Upper lobe of right lung (tissue), 1 donor: ENCODE results near the gene ADCY2. TPM values are rescaled to one million over a fixed set of nuclear protein-coding genes. Genes with fewer than 3 reads are reported as not detected.
"Not testable (repeated sequence)": the region's sequence is repeated elsewhere in the genome, so short reads cannot be mapped to it uniquely, and the experiment has no call there.

Experiments
- ATAC-seq: fragments of 200-7000 bp; cut with Tn5 transposase; one replicate; pipeline ENCODE4 v1.9.1; 2020; ENCODE audit warnings: mild to moderate bottlenecking, moderate library complexity
- DNase-seq: peaks from one replicate; pipeline ENCODE4 v3.0.0-alpha.2; 2020
- H3K27ac ChIP-seq: fragments of 200-600 bp; one replicate; pipeline ENCODE4 v1.8.0; 2022
- H3K27me3 ChIP-seq: fragments of 200-600 bp; one replicate; pipeline ENCODE4 v1.8.0; 2022; ENCODE audit warnings: mild to moderate bottlenecking
- H3K36me3 ChIP-seq: fragments of 200-600 bp; one replicate; pipeline ENCODE4 v1.8.0; 2022
- H3K4me1 ChIP-seq: fragments of 200-600 bp; one replicate; pipeline ENCODE4 v1.8.0; 2022
- H3K4me3 ChIP-seq: fragments of 200-600 bp; one replicate; pipeline ENCODE4 v1.8.0; 2022; ENCODE audit warnings: mild to moderate bottlenecking
- H3K9me3 ChIP-seq: fragments of 200-600 bp; one replicate; pipeline ENCODE4 v1.8.0; 2022
- intact Hi-C: fragments of 100-400 bp; cut with DNase I; formaldehyde crosslinking; loops from one replicate; pipeline ENCODE4 v1.11.0; 2022
- total RNA-seq: library from RNA; stranded (reverse); fragmentation: NEBNext Ultra II Directional; extraction: Animal tissue kit (Norgen Biotek cat#: 25700); gene quantifications from one replicate; pipeline ENCODE4 v1.2.1, GENCODE V29; 2021
- TF ChIP-seq, protein P1 (sequence below): fragments of 200-600 bp; IDR thresholded peaks from one replicate; pipeline ENCODE4 v1.8.0; 2022; ENCODE audit warnings: antibody characterized with exemption
- donor health status: DM: no; HTN: yes; CAD: no; lungs with severe emphysema.

Gene ADCY2
- total RNA-seq, 1 donor from 2014 or later, result 0.17 TPM

- Histone ChIP-seq H3K27ac (no peak overlapping the region), H3K4me1 (no peaks in the 10 kb centered on the region), H3K27me3 (no peaks in the 10 kb centered on the region), H3K36me3 (no peaks in the 10 kb centered on the region), H3K9me3 (no peaks in the 10 kb centered on the region), H3K4me3 (no peak overlapping the region)
- DNase-seq (no peak), ATAC-seq (no peak)
- TF ChIP-seq, protein P1, sequence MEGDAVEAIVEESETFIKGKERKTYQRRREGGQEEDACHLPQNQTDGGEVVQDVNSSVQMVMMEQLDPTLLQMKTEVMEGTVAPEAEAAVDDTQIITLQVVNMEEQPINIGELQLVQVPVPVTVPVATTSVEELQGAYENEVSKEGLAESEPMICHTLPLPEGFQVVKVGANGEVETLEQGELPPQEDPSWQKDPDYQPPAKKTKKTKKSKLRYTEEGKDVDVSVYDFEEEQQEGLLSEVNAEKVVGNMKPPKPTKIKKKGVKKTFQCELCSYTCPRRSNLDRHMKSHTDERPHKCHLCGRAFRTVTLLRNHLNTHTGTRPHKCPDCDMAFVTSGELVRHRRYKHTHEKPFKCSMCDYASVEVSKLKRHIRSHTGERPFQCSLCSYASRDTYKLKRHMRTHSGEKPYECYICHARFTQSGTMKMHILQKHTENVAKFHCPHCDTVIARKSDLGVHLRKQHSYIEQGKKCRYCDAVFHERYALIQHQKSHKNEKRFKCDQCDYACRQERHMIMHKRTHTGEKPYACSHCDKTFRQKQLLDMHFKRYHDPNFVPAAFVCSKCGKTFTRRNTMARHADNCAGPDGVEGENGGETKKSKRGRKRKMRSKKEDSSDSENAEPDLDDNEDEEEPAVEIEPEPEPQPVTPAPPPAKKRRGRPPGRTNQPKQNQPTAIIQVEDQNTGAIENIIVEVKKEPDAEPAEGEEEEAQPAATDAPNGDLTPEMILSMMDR, result no peak
- intact Hi-C loops, result no loop called here
Measured at GRCh38 chr5:7419846-7420245, 23.9 kb downstream of the ADCY2 start.

GRCh38 chr5:7420510-7421280, 24.8 kb downstream of the ADCY2 start:
- no peak overlapping the region for H3K4me3 ChIP-seq
- no peak for ATAC-seq

GRCh38 chr5:7422316-7423106, 26.6 kb downstream of the ADCY2 start:
- Histone ChIP-seq H3K36me3 (no peaks in the 10 kb centered on the region), H3K27me3 (no peaks in the 10 kb centered on the region), H3K4me3 (no peak overlapping the region), H3K27ac (no peak overlapping the region), H3K4me1 (no peaks in the 10 kb centered on the region), H3K9me3 (no peaks in the 10 kb centered on the region)
- no peak for ATAC-seq
- no peak for DNase-seq
- intact Hi-C loops, result no loop called here
- TF ChIP-seq, protein P1, result no peak

More at GRCh38 chr5:7420510-7421280, 24.8 kb downstream of the ADCY2 start:
- Histone ChIP-seq H3K9me3 (no peaks in the 10 kb centered on the region), H3K27me3 (no peaks in the 10 kb centered on the region), H3K36me3 (no peaks in the 10 kb centered on the region), H3K4me1 (no peaks in the 10 kb centered on the region), H3K27ac (no peak overlapping the region)
- DNase-seq, result no peak
- intact Hi-C loops, result no loop called here
- TF ChIP-seq, protein P1, result no peak

DNA sequence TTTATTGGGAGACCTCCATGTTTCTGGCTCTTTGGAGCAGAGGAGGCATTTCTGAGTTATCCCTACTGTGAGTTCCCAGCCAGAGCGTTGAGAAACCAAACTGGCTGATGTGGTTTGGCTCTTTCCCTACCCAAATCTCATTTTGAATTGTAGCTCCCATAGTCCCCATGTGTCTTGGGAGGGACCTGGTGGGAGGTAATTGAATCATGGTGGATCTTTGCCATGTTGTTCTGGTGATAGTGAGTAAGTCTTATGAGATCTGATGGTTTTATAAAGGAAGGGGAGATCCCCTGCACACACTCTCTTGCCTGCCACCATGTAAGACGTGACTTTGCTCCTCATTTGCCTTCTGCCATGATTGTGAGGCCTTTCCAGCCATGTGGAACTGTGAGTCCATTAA, 27.3 kb downstream of the ADCY2 start:
- H3K27me3 ChIP-seq, H3K27ac ChIP-seq, H3K9me3 ChIP-seq, ATAC-seq, intact Hi-C loops, DNase-seq, H3K4me1 ChIP-seq, H3K36me3 ChIP-seq, H3K4me3 ChIP-seq: not testable (repeated sequence)

DNA sequence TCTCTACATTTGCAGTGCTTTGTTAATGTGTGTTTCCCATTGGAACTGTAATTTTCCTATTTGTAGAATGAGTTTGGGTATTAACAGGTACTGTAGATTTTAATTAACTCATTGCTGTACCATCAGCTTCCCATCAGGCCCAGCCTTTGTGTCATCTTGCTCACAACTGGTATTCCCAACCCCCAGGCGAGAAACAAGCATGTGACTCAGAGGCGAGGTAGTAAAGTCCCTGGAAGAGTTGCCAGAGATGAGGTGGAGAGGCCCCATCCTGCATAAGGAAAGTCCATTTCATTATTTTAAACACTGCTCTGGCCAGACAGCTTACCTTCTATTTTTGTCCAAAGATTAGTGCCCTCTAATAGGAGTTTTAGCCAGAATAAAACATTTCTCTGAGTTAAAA, 29.9 kb downstream of the ADCY2 start:
- Histone ChIP-seq H3K36me3 (no peaks in the 10 kb centered on the region), H3K27ac (no peak overlapping the region), H3K4me1 (no peaks in the 10 kb centered on the region), H3K4me3 (no peak overlapping the region), H3K9me3 (no peaks in the 10 kb centered on the region), H3K27me3 (no peaks in the 10 kb centered on the region)
- TF ChIP-seq, protein P1, result no peak
- no peak for DNase-seq
- no peak for ATAC-seq
- intact Hi-C loops, result no loop called here

DNA sequence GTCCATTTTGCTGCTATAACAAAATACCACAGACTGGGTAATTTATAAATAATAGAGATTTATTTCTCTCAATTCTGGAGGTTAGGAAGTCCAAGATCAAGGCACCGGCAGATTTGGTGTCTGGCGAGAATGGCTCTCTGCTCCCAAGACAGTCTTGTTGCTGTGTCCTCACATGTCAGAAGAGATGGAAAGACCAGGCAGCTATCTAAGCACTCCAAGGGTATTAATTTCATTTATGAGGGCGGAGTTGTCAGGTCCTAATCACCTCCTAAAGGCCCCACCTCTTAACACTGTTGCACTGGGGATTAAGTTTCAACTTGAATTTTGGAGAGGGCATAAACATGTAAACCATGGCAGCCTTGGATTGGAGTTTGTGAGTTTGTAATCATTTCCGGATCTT, 30.3 kb downstream of the ADCY2 start:
- intact Hi-C loops, result no loop called here
- H3K27me3 ChIP-seq, result no peaks in the 10 kb centered on the region
- DNase-seq, result no peak
- TF ChIP-seq, protein P1, result no peak
- H3K27ac ChIP-seq, result no peak overlapping the region
- H3K36me3 ChIP-seq, result no peaks in the 10 kb centered on the region
- H3K9me3 ChIP-seq, result no peaks in the 10 kb centered on the region
- H3K4me3 ChIP-seq, result no peak overlapping the region
- no peaks in the 10 kb centered on the region for H3K4me1 ChIP-seq
- no peak for ATAC-seq
